ENCODE data around the gene PARD6G.

- TF ChIP-seq CTCF (conservative IDR thresholded peaks at IDR 0.05 in 1 of 2, IDR thresholded peaks at IDR 0.05 in 1 of 2; ENCODE audit: low read depth in 1 of 2, low read length in 2 of 2) (no peak), EZH2 (IDR thresholded peaks at IDR 0.05; ENCODE audit: low read length, missing control alignments) (no peak)
Measured at GRCh38 chr18:80253871-80254492, 6.7 kb upstream of the PARD6G start.

Measured in fibroblast of lung (primary cell).